Spleen (tissue), 11 donors: ENCODE measurements around the gene STAT6. TPM values are rescaled to one million over a fixed set of nuclear protein-coding genes. Genes with fewer than 3 reads are reported as not detected.
"Not testable (repeated sequence)": the region's sequence is repeated elsewhere in the genome, so short reads cannot be mapped to it uniquely, and the experiment has no call there.

Experiments
- DNase-seq: peaks from one replicate; pipeline ENCODE4 v3.0.0-alpha.2; 2020
- H3K27ac ChIP-seq, 8 donors: fragments of 200-600 bp; sonication (generic) in 7 of 8; 1 replicate in 4 of 8; 2 replicates in 4 of 8; pipeline versions ENCODE4 v1.5.0 to v1.8.0; 2016 to 2021; ENCODE audit warnings: inconsistent platforms in 4 of 8, mild to moderate bottlenecking in 4 of 8, moderate library complexity in 1 of 8
- H3K27me3 ChIP-seq, 7 donors: fragments of 200-600 bp; sonication (generic) in 6 of 7; replicated peaks in 1 of 7; 1 replicate in 4 of 7; 2 replicates in 3 of 7; pipeline versions ENCODE4 v1.5.0 to v1.8.0; 2016 to 2021; ENCODE audit warnings: inconsistent platforms in 3 of 7, mild to moderate bottlenecking in 1 of 7
- H3K36me3 ChIP-seq, 6 donors: fragments of 200-600 bp; sonication (generic) in 5 of 6; 1 replicate in 4 of 6; 2 replicates in 2 of 6; pipeline versions ENCODE4 v1.5.0 to v1.8.0; 2016 to 2021; ENCODE audit warnings: inconsistent platforms in 2 of 6
- H3K4me1 ChIP-seq, 6 donors: fragments of 200-600 bp; sonication (generic) in 5 of 6; 1 replicate in 3 of 6; 2 replicates in 3 of 6; pipeline versions ENCODE4 v1.5.0 to v1.8.0; 2016 to 2021; ENCODE audit warnings: inconsistent platforms in 3 of 6
- H3K4me3 ChIP-seq, 8 donors: fragments of 200-600 bp; sonication (generic) in 7 of 8; 1 replicate in 4 of 8; 2 replicates in 4 of 8; pipeline versions ENCODE4 v1.5.0 to v1.8.0; 2016 to 2021; ENCODE audit warnings: inconsistent platforms in 4 of 8, mild to moderate bottlenecking in 4 of 8, moderate library complexity in 2 of 8
- H3K9me3 ChIP-seq, 8 donors: fragments of 200-600 bp; sonication (generic) in 7 of 8; 1 replicate in 4 of 8; 2 replicates in 4 of 8; pipeline versions ENCODE4 v1.5.0 to v1.8.0; 2016 to 2021; ENCODE audit warnings: inconsistent platforms in 4 of 8
- POLR2A ChIP-seq, 3 donors: fragments of 450-650 bp; IDR thresholded peaks; one replicate each; pipeline ENCODE4 v1.5.1; 2017; ENCODE audit warnings: antibody characterized with exemption in 3 of 3, mild to moderate bottlenecking in 1 of 3
- POLR2AphosphoS5 ChIP-seq, 3 donors: sonication (generic); formaldehyde crosslinking; IDR thresholded peaks; one replicate each; pipeline ENCODE4 v1.5.1; 2017; ENCODE audit warnings: antibody characterized with exemption in 3 of 3
- WGBS, 5 donors: extraction: QIAGEN DNeasy Blood & Tissue Kit in 3 of 5; methylation state at CpG; one replicate each; pipeline versions ENCODE4 v1.1.5 to v1.1.7; 2013 to 2018; 5-methylcytosine and 5-hydroxymethylcytosine counted together
- intact Hi-C: fragments of 100-400 bp; cut with DNase I; formaldehyde crosslinking; loops from one replicate; pipeline ENCODE4 v1.15.0; 2023; ENCODE audit warnings: low total_unique reads
- polyA plus RNA-seq, 3 donors: library from polyadenylated mRNA; stranded (reverse); fragments of 200-250 nt; gene quantifications; one replicate each; pipeline ENCODE4 v1.2.1, GENCODE V29; 2013
- total RNA-seq, 7 donors: library from RNA; depleted of rRNA in 3 of 7; stranded (reverse); fragments of >200 nt in 3 of 7; fragmentation: NEBNext Ultra II Directional in 4 of 7; extraction: Animal tissue kit (Norgen Biotek cat#: 25700) in 4 of 7; gene quantifications; one replicate each; pipeline versions ENCODE4 v1.1.0 to v1.2.1, GENCODE V29; 2016 to 2021
- TF ChIP-seq, protein P1 (sequence below), 11 experiments: fragments of 200-600 bp in 7 of 11; fragments of 450-650 bp in 4 of 11; sonication (generic) in 4 of 11; IDR thresholded peaks in 8 of 11; conservative IDR thresholded peaks in 3 of 11; 1 replicate in 7 of 11; 2 replicates in 4 of 11; pipeline versions ENCODE4 v1.4.0 to v1.8.0; 2016 to 2021; ENCODE audit warnings: antibody characterized with exemption in 11 of 11, inconsistent platforms in 4 of 11, mild to moderate bottlenecking in 1 of 11
- donor health status: healthy with polysubstance abuse.
- donor health status: DM: no; HTN: no; CAD: no; lungs with moderate emphysema.
- donor health status: DM: no; HTN: no; CAD: no.
- donor health status: Bipolar disorder and iron deficiency.
- donor health status: healthy.
- donor health status: DM: no; HTN: no; CAD: no.
- donor health status: DM: yes; HTN: yes; CAD: no.

Gene STAT6
- total and polyA plus RNA-seq, 10 donors, result 140 to 336 (median 276) TPM

DNA sequence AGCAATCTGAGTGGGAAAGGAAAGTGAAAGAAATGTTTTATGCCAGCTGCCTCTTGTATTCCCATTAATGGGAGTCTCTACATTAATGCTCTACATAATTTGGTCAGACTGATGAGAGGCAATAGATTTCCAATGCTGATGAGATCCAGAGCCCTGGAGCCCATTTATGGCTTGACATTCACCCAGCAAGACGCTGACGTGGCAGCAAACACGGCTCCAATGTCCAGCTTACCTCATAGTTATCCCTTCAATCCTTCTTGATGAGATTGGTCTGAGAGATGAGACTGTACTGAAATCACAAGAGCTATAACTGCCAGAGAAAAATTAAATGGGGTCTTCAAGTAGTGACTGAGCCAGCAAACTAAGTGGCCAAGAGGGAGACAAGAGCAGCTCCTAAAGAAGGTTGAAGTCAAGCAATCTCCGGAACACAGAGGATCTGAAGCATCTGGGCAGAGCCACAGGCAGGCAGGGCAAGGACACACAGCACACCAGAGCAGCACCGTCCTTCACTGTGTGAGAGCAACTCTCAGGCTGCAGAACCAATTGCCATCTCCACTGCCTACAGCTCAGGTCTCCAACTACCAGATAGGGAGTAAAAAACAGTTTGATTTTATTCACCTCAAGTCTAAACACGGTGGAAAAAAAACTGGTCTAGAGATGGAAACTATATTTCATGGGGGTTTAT, 54.0 kb downstream of the STAT6 start:
- H3K9me3 ChIP-seq, result no peaks in the 10 kb centered on the region
- 82 to 92% (median 87%) methylated on average over 6 of the region's 6 CpGs for WGBS, 5 donors
- peaks cover 0 to 54% (median 9%) of the 10 kb centered on the region in 6 donors for H3K36me3 ChIP-seq
- TF ChIP-seq POLR2AphosphoS5 (IDR thresholded peaks at IDR 0.05), result no peak
- TF ChIP-seq, protein P1, sequence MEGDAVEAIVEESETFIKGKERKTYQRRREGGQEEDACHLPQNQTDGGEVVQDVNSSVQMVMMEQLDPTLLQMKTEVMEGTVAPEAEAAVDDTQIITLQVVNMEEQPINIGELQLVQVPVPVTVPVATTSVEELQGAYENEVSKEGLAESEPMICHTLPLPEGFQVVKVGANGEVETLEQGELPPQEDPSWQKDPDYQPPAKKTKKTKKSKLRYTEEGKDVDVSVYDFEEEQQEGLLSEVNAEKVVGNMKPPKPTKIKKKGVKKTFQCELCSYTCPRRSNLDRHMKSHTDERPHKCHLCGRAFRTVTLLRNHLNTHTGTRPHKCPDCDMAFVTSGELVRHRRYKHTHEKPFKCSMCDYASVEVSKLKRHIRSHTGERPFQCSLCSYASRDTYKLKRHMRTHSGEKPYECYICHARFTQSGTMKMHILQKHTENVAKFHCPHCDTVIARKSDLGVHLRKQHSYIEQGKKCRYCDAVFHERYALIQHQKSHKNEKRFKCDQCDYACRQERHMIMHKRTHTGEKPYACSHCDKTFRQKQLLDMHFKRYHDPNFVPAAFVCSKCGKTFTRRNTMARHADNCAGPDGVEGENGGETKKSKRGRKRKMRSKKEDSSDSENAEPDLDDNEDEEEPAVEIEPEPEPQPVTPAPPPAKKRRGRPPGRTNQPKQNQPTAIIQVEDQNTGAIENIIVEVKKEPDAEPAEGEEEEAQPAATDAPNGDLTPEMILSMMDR (IDR thresholded peaks at IDR 0.05 in 8 of 11, conservative IDR thresholded peaks at IDR 0.05 in 3 of 11), result no peak
- TF ChIP-seq POLR2A (IDR thresholded peaks at IDR 0.05), result no peak
- H3K27ac ChIP-seq, result peak overlapping the region in 7 of 8 donors; percentile 37 to 75 (median 61)
- H3K4me1 ChIP-seq, result peaks cover 0 to 50% (median 18%) of the 10 kb centered on the region in 6 donors
- no peak overlapping the region for H3K4me3 ChIP-seq
- intact Hi-C loops, result loop anchor here (5.0 kb wide), 1 partner anchor 40 kb away; the partner anchor contains the start of gene TAC3
- no peaks in the 10 kb centered on the region for H3K27me3 ChIP-seq
- DNase-seq, result no peak

DNA sequence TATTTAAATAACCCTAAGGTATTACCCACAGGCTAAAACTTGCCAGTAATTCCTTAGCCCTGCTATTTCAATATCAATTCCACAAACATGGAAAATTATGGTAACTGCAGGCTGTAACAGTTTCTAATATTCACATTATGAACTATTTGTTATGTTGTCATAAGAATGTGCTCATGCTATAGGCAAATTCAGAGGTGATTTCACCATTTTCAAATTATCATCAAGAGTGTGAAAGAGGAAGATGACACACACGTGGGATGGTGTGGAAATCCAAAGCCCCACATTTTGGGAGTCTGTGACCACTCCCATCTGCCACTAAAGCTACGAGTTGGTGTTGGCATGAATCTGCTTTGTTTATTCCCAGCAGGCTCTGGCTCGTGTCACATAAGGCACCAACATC, 55.3 kb downstream of the STAT6 start:
- Histone ChIP-seq H3K27ac (peak overlapping the region in 6 of 8 donors; percentile 37 to 75 (median 63)), H3K9me3 (no peaks in the 10 kb centered on the region), H3K27me3 (no peaks in the 10 kb centered on the region), H3K4me3 (no peak overlapping the region), H3K36me3 (peaks cover 0 to 47% (median 9%) of the 10 kb centered on the region in 6 donors), H3K4me1 (peaks cover 0 to 47% (median 18%) of the 10 kb centered on the region in 6 donors)
- TF ChIP-seq POLR2A (IDR thresholded peaks at IDR 0.05), result no peak
- TF ChIP-seq, protein P1 (IDR thresholded peaks at IDR 0.05 in 8 of 11, conservative IDR thresholded peaks at IDR 0.05 in 3 of 11), result no peak
- no peak for TF ChIP-seq POLR2AphosphoS5 (IDR thresholded peaks at IDR 0.05)
- 42 to 75% (median 60%) methylated on average over 3 of the region's 3 CpGs for WGBS, 5 donors
- no peak for DNase-seq
- intact Hi-C loops, result loop anchor here (5.0 kb wide), 1 partner anchor 39 kb away; the partner anchor contains the start of gene TAC3

DNA sequence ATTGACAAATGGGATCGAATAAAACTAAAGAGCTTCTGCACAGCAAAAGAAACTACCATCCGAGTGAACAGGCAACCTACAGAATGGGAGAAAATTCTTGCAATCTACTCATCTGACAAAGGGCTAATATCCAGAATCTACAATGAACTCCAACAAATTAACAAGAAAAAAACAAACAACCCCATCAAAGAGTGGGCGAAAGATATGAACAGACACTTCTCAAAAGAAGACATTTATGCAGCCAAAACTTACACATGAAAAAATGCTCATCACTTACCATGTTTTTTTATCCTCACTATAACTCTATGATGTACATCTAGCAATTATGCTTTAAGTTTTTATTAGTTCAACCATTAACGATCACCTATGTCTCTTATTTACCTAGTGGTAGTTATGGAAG, 57.3 kb downstream of the STAT6 start:
- H3K4me1 ChIP-seq, result peaks cover 0 to 42% (median 21%) of the 10 kb centered on the region in 6 donors
- intact Hi-C loops, H3K27ac ChIP-seq, DNase-seq, H3K9me3 ChIP-seq, H3K4me3 ChIP-seq, H3K27me3 ChIP-seq: not testable (repeated sequence)
- H3K36me3 ChIP-seq, result peaks cover 0 to 28% (median under 1%) of the 10 kb centered on the region in 6 donors
- 91 to 97% (median 95%) methylated on average over 4 of the region's 4 CpGs for WGBS, 5 donors

DNA sequence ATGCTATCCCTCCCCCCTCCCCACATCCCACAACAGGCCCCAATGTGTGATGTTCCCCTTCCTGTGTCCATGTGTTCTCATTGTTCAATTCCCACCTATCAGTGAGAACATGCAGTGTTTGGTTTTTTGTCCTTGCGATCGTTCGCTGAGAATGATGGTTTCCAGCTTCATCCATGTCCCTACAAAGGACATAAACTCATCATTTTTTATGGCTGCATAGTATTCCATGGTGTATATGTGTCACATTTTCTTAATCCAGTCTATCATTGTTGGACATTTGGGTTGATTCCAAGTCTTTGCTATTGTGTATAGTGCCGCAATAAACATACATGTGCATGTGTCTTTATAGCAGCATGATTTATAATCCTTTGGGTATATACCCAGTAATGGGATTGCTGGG, 58.0 kb downstream of the STAT6 start:
- DNase-seq, H3K4me3 ChIP-seq, intact Hi-C loops, H3K27ac ChIP-seq, H3K9me3 ChIP-seq, H3K27me3 ChIP-seq: not testable (repeated sequence)
- H3K36me3 ChIP-seq, result peaks cover 0 to 20% (median 0%) of the 10 kb centered on the region in 6 donors
- 96 to 100% (median 99%) methylated on average over 4 of the region's 4 CpGs for WGBS, 5 donors
- H3K4me1 ChIP-seq, result peaks cover 0 to 45% (median 24%) of the 10 kb centered on the region in 6 donors

DNA sequence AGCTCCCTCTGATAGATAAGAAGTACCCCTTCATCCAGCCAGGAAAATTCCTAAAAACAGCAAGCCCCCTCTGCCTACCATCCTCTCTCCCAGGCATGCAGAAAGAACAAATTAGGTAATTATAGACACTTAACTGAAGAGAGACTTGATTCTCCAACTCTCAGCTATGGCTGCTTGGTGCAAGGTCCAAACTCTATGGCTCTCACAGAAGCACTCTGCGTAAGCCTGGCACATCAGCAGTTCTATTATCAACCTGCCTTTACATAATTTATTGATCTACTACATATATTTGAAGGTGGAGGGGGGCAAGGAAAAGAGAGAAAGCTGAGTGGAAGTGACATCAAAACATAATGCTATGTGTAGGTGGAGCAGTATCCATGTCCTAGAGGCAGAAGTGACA, 60.2 kb downstream of the STAT6 start:
- 95 to 100% (median 100%) methylated on average over 1 of the region's 1 CpG for WGBS, 5 donors
- DNase-seq, result no peak
- H3K4me1 ChIP-seq, result peaks cover 0 to 48% (median 30%) of the 10 kb centered on the region in 6 donors
- intact Hi-C loops, result no loop called here
- H3K27ac ChIP-seq, result no peak overlapping the region
- no peaks in the 10 kb centered on the region for H3K27me3 ChIP-seq
- H3K9me3 ChIP-seq, result no peaks in the 10 kb centered on the region
- H3K36me3 ChIP-seq, result no peaks in the 10 kb centered on the region
- no peak overlapping the region for H3K4me3 ChIP-seq
- no peak for TF ChIP-seq POLR2A (IDR thresholded peaks at IDR 0.05)
